Gastroesophageal sphincter (tissue), 3 donors: ENCODE data around the gene PPFIA3.
A peak's percentile ranks its signal among the peaks of the same experiment; 100 is the strongest.

Source experiments
- CTCF ChIP-seq, 4 experiments: fragments of 200-600 bp in 2 of 4; fragments of 450-650 bp in 2 of 4; sonication (generic) in 1 of 4; IDR thresholded peaks; one replicate each; pipeline ENCODE4 v1.5.1; 2017 to 2019; ENCODE audit warnings: antibody characterized with exemption in 4 of 4, mild to moderate bottlenecking in 2 of 4, moderate library complexity in 2 of 4
- POLR2A ChIP-seq, 2 donors: fragments of 450-650 bp; IDR thresholded peaks; one replicate each; pipeline ENCODE4 v1.6.1; 2017; ENCODE audit warnings: antibody characterized with exemption in 2 of 2, mild to moderate bottlenecking in 2 of 2, moderate library complexity in 1 of 2

DNA sequence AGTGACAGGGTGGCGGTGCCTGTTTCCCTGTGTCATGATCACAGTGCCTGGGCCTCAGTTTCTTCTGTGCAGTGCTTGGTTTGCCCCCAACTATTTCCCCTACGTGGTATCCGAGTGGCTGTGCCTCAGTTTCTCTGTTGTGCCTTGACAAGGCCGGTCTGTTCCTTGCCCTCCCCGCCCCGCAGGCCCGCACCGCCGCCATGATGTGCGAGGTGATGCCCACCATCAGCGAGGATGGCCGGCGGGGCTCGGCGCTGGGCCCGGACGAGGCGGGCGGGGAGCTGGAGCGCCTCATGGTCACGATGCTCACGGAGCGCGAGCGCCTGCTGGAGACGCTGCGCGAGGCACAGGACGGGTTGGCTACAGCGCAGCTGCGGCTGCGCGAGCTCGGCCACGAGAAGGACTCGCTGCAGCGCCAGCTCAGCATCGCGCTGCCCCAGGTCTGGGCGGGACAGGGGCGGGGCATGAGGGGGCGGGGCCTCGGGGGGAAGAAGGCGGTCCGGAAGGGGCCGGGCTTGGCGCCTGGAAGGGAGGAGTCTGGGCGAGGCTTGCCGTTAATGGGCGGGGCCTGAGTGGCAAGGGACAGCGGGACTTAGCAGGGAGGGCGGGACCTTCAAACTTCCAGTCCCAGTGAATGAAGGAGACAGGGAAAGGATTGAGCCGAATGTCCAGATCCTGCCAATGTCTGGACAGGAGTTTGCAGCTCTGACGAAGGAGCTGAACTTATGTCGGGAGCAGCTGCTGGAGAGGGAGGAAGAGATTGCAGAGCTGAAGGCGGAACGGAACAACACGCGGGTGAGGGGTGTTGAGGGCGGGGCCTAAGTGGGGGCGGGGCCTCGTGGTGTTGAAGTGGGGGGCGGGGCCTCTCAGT, 8.6 kb downstream of the PPFIA3 start:
- TF ChIP-seq CTCF (IDR thresholded peaks at IDR 0.05) (peak in 3 of 4 experiments; percentile 40 to 51 (median 47)), POLR2A (IDR thresholded peaks at IDR 0.05) (no peak)
